ENCODE data around the gene ZC3H18.

DNA sequence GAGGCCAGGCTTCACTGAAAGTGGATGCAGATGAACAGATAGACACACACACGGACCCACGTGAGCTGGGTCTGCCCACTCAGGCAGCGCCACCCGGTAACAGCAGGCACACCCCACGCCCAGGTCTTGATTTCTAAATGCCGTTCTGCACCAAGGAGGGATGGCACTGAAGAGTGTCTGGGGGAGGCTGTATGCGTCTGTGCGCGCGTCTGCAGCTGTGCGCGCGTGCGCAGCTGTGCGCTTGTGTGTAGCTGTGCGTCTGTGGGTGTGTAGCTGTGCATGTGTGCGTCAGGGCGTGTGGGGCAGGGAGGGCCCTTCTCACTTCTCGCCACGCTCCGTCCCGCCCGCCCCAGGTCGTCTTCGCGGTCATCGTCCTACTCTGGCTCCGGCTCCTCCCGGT lies 52.7 kb downstream of the ZC3H18 start:
- TF ChIP-seq, protein P1, sequence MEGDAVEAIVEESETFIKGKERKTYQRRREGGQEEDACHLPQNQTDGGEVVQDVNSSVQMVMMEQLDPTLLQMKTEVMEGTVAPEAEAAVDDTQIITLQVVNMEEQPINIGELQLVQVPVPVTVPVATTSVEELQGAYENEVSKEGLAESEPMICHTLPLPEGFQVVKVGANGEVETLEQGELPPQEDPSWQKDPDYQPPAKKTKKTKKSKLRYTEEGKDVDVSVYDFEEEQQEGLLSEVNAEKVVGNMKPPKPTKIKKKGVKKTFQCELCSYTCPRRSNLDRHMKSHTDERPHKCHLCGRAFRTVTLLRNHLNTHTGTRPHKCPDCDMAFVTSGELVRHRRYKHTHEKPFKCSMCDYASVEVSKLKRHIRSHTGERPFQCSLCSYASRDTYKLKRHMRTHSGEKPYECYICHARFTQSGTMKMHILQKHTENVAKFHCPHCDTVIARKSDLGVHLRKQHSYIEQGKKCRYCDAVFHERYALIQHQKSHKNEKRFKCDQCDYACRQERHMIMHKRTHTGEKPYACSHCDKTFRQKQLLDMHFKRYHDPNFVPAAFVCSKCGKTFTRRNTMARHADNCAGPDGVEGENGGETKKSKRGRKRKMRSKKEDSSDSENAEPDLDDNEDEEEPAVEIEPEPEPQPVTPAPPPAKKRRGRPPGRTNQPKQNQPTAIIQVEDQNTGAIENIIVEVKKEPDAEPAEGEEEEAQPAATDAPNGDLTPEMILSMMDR (IDR thresholded peaks at IDR 0.05) = no peak
- TF ChIP-seq POLR2A (IDR thresholded peaks at IDR 0.05) (no peak), EP300 (IDR thresholded peaks at IDR 0.05) (no peak)
